H1 (cell line): Measurements from ENCODE around the gene SMARCE1.

ENCODE experiments used
- CTCF ChIP-seq, 3 experiments: IDR thresholded peaks; 1 replicate in 2 of 3; 2 replicates in 1 of 3; pipeline versions ENCODE4 v1.5.1 to v1.6.1; 2011; ENCODE audit warnings: low read length in 3 of 3, mild to moderate bottlenecking in 3 of 3, inconsistent platforms in 2 of 3, low read depth in 1 of 3, moderate library complexity in 1 of 3; ENCODE audit not compliant: insufficient read depth in 1 of 3; ENCODE audit errors: control extremely low read depth in 1 of 3
- EZH2 ChIP-seq: fragments of 200-600 bp; sonication (generic); IDR thresholded peaks from 2 replicates; pipeline ENCODE4 v1.7.1; 2012; ENCODE audit warnings: low read depth, mild to moderate bottlenecking, moderate library complexity, low read length, inconsistent platforms; ENCODE audit not compliant: severe bottlenecking
- POLR2A ChIP-seq, 2 experiments: IDR thresholded peaks; 1 replicate in 1 of 2; 2 replicates in 1 of 2; pipeline ENCODE4 v1.6.1; 2011; ENCODE audit warnings: low read depth in 2 of 2, low read length in 2 of 2, mild to moderate bottlenecking in 2 of 2; ENCODE audit errors: control extremely low read depth in 1 of 2
- RNF2 ChIP-seq: fragments of 200-900, 300-1000 bp; sonication (generic); IDR thresholded peaks from 2 replicates; pipeline ENCODE4 v1.7.1; 2016; ENCODE audit warnings: borderline replicate concordance, low read depth, mild to moderate bottlenecking, antibody characterized with exemption, low read length; ENCODE audit not compliant: poor library complexity, severe bottlenecking; ENCODE audit errors: missing control alignments

- TF ChIP-seq CTCF (IDR thresholded peaks at IDR 0.05; ENCODE audit: control extremely low read depth in 1 of 3, insufficient read depth in 1 of 3, low read depth in 1 of 3, low read length in 3 of 3) (no peak), RNF2 (no peak), POLR2A (IDR thresholded peaks at IDR 0.05; ENCODE audit: control extremely low read depth in 1 of 2, low read depth in 2 of 2, low read length in 2 of 2) (no peak), EZH2 (no peak)
Observed at GRCh38 chr17:40672654-40673053, 25.0 kb upstream of the SMARCE1 start.
